GM08714 (cell line): ENCODE data around the gene MPND.

Source experiments
- H3K4me3 ChIP-seq: fragments of 200-500 bp; sonication (Bioruptor generic); 2 replicates; pipeline ENCODE4 v1.5.1; 2014; ENCODE audit warnings: mild to moderate bottlenecking, low read length, inconsistent platforms
- ZNF274 ChIP-seq: IDR thresholded peaks from 2 replicates; pipeline ENCODE4 v1.6.1; 2012; ENCODE audit warnings: mild to moderate bottlenecking, low read depth, low read length

The MPND gene

GRCh38 chr19:4399812-4400134 is 56.4 kb downstream of the MPND start:
- peak overlapping the region; percentile 95 for H3K4me3 ChIP-seq
- TF ChIP-seq ZNF274: no peak

GRCh38 chr19:4400135-4400936 is 57.0 kb downstream of the MPND start, which contains the start of gene SH3GL1:
Gene SH3GL1 (minus strand): TSS chr19:4400547. CDS start chr19:4400368, 179 bp downstream.
- H3K4me3 ChIP-seq: peak within 1 kb of the TSS; percentile 95

GRCh38 chr19:4401769-4402170 is 58.4 kb downstream of the MPND start:
- no peak for TF ChIP-seq ZNF274
- peak overlapping the region; percentile 57 for H3K4me3 ChIP-seq

More at GRCh38 chr19:4400135-4400936, 57.0 kb downstream of the MPND start, which contains the start of gene SH3GL1:
- no peak for TF ChIP-seq ZNF274

- peak within 1 kb of the TSS; percentile 84 for H3K4me3 ChIP-seq
- no peak for TF ChIP-seq ZNF274
Observed at GRCh38 chr19:4402171-4403004, 59.0 kb downstream of the MPND start, which contains the start of gene CHAF1A. Gene CHAF1A (plus strand): TSS chr19:4402640. CDS start chr19:4402763, 123 bp downstream.

- peak overlapping the region; percentile 84 for H3K4me3 ChIP-seq
- TF ChIP-seq ZNF274: no peak
Observed at GRCh38 chr19:4403005-4403761, 59.8 kb downstream of the MPND start.

- no peak for TF ChIP-seq ZNF274
- no peak overlapping the region for H3K4me3 ChIP-seq
Observed at GRCh38 chr19:4405977-4406376, 62.6 kb downstream of the MPND start.

GRCh38 chr19:4406626-4407025 is 63.3 kb downstream of the MPND start:
- TF ChIP-seq ZNF274: no peak
- H3K4me3 ChIP-seq: no peak overlapping the region

GRCh38 chr19:4409123-4409933 is 66.0 kb downstream of the MPND start:
- TF ChIP-seq ZNF274: no peak
- no peak overlapping the region for H3K4me3 ChIP-seq
